SH-SY5Y (cell line): ENCODE results near the gene LAIR2.

Experiments
- GATA2 ChIP-seq: IDR thresholded peaks from 2 replicates; pipeline ENCODE4 v1.6.1; 2011; ENCODE audit warnings: mild to moderate bottlenecking, low read depth, low read length
- GATA3 ChIP-seq: IDR thresholded peaks from 2 replicates; pipeline ENCODE4 v1.6.1; 2011; ENCODE audit warnings: low read depth, mild to moderate bottlenecking, low read length, moderate library complexity

DNA sequence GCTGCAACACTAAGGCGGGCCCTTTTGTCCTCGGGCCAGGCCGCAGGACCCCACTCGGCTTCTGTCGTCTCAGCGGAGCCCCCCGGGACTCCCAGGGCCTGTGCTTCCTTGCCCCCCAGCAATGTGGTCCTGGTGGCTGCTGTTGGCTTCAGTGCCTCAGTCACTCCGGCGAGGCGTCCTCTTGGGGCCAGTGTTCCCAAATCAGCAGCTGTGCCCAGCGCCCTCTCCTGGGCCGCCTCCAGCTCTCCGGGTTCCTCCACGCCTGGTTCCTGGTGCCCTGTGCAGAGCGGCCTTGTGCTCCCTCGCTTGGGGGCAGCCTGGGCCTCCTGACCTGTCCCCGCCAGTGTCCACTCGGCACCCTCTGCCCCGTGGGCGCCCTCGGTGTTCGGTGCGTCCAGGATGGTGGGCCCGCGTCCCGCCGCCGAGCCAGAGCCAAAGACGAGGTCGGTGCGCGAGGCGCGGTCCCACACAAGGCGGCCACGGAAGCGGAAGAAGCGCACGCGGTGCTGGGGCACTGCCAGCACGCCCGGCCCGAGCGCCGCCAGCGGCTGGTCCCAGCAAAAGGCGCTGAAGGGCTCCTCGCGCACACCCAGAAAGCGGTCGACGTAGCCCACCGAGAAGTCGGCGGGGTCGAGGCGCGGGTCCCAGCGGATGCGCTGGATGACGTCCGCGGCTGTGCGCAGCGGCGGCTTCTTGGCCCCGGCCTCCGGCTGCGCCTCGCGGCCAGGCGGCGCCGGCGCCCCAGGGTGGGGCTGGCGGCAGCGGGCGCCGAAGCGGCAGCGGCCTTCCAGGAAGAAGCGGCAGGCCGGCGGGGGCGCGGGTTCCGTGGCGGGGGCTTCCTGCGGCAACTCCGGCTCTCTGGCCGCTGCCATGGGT, 39.7 kb upstream of the LAIR2 start:
- no peak for TF ChIP-seq GATA2
- TF ChIP-seq GATA3 = no peak
